RWPE2 (cell line): ENCODE data around the gene OBP2A.
A peak's percentile ranks its signal among the peaks of the same experiment; 100 is the strongest.
"Not testable (repeated sequence)": the region's sequence is repeated elsewhere in the genome, so short reads cannot be mapped to it uniquely, and the experiment has no call there.

Experiments
- ATAC-seq: fragments of 200-7000 bp; cut with Tn5 transposase; 3 replicates; pipeline ENCODE4 v1.9.1; 2021; ENCODE audit warnings: low read depth
- DNase-seq: peaks from one replicate; pipeline ENCODE4 v3.0.0-alpha.2; 2020; ENCODE audit warnings: low spot score
- H3K27ac ChIP-seq: fragments of 450-650 bp; 2 replicates; pipeline ENCODE4 v1.5.1; 2017; ENCODE audit warnings: mild to moderate bottlenecking; ENCODE audit not compliant: poor library complexity, severe bottlenecking
- H3K27me3 ChIP-seq: fragments of 250-450 bp; sonication (Bioruptor Pico); 2 replicates; pipeline ENCODE4 v1.5.1; 2021; ENCODE audit warnings: mild to moderate bottlenecking, moderate library complexity; ENCODE audit not compliant: insufficient read depth, poor library complexity, severe bottlenecking
- H3K36me3 ChIP-seq: fragments of 250-450 bp; sonication (Bioruptor Pico); 2 replicates; pipeline ENCODE4 v1.5.1; 2020; ENCODE audit warnings: low read depth, mild to moderate bottlenecking, moderate library complexity
- H3K4me1 ChIP-seq: fragments of 250-450 bp; sonication (Bioruptor Pico); 2 replicates; pipeline ENCODE4 v1.5.1; 2021; ENCODE audit warnings: mild to moderate bottlenecking, moderate library complexity; ENCODE audit not compliant: insufficient read depth, poor library complexity, severe bottlenecking
- H3K4me3 ChIP-seq: fragments of 250-450 bp; sonication (Bioruptor Pico); 2 replicates; pipeline ENCODE4 v1.5.1; 2021; ENCODE audit warnings: mild to moderate bottlenecking, moderate library complexity; ENCODE audit not compliant: severe bottlenecking
- H3K9me3 ChIP-seq: fragments of 250-450 bp; sonication (Bioruptor Pico); 2 replicates; pipeline ENCODE4 v1.5.1; 2021; ENCODE audit warnings: mild to moderate bottlenecking, moderate library complexity; ENCODE audit not compliant: severe bottlenecking
- TF ChIP-seq, protein P1 (sequence below): fragments of 450-650 bp; IDR thresholded peaks from one replicate; pipeline ENCODE4 v1.5.1; 2017; ENCODE audit warnings: mild to moderate bottlenecking, moderate library complexity; ENCODE audit not compliant: poor library complexity, severe bottlenecking

OBP2A gene

DNA sequence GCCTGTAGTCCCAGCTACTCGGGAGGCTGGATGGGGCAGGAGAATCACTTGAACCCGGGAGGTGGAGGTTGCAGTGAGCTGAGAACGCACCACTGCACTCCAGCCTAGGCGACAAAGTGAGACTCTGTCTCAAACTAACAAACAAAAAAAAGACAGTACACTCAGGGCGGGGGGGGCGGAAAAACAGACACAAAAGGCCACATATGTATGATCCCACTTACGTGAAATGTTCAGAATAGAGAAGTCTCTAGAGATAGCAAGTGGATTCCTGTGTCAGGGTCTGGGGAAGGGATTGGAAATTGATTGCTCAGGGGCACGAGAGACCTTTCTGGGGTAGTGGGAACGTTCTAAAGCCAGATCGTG, 33.7 kb upstream of the OBP2A start:
- Histone ChIP-seq H3K36me3 (no peaks in the 10 kb centered on the region), H3K4me1 (no peaks in the 10 kb centered on the region), H3K27ac (no peak overlapping the region), H3K9me3 (no peaks in the 10 kb centered on the region), H3K4me3 (no peak overlapping the region), H3K27me3 (no peaks in the 10 kb centered on the region)
- TF ChIP-seq, protein P1, sequence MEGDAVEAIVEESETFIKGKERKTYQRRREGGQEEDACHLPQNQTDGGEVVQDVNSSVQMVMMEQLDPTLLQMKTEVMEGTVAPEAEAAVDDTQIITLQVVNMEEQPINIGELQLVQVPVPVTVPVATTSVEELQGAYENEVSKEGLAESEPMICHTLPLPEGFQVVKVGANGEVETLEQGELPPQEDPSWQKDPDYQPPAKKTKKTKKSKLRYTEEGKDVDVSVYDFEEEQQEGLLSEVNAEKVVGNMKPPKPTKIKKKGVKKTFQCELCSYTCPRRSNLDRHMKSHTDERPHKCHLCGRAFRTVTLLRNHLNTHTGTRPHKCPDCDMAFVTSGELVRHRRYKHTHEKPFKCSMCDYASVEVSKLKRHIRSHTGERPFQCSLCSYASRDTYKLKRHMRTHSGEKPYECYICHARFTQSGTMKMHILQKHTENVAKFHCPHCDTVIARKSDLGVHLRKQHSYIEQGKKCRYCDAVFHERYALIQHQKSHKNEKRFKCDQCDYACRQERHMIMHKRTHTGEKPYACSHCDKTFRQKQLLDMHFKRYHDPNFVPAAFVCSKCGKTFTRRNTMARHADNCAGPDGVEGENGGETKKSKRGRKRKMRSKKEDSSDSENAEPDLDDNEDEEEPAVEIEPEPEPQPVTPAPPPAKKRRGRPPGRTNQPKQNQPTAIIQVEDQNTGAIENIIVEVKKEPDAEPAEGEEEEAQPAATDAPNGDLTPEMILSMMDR: no peak
- no peak for ATAC-seq
- peak; percentile 4 for DNase-seq

DNA sequence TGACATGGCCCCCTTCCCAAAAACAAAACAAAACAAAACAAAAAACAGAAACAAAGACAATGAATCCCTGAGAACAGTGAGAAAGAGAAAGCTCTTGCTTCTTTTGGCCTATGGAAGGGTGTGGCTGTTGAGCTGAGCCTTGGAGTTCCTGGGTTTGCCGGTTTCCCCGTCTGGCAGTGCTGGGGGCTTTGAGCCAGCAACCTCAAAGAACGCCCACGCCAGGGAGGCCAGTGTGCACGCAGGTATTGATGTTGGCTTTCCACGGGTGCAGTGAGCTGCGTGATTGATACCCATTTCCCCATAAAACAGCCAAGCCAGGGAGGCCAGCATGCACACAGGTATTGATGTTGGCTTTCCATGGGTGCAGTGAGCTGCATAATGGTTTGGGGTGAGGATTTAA, 33.0 kb upstream of the OBP2A start:
- H3K9me3 ChIP-seq: no peaks in the 10 kb centered on the region
- DNase-seq: peak; percentile 22
- no peak overlapping the region for H3K27ac ChIP-seq
- no peak overlapping the region for H3K4me3 ChIP-seq
- no peaks in the 10 kb centered on the region for H3K36me3 ChIP-seq
- no peak for ATAC-seq
- no peaks in the 10 kb centered on the region for H3K4me1 ChIP-seq
- TF ChIP-seq, protein P1: no peak
- no peaks in the 10 kb centered on the region for H3K27me3 ChIP-seq

DNA sequence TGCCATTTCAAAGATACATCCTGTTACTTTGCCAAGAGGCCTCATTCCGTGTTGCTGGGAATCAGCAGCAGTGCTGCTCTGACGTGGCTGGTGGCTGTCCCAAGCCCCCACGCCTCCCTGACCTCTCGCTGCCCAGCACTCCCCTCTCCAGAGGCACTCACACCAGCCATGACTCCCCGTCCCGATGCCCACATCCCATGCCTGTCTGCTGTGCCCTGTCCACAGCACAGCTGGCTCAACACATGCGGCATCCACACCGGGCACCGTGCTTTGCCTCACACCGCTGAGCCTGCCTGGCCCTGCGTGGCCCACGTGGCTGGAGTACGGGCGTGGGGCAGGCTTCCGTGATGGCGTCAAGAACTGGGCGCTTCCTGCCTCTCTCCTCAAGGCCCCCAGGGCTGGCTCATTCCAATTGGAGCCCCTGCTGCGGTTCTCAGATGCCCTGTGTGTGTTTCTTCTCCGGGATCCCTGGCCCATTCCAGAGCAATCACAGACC, 32.5 kb upstream of the OBP2A start:
- Histone ChIP-seq H3K4me1 (no peaks in the 10 kb centered on the region), H3K27ac (no peak overlapping the region), H3K4me3 (no peak overlapping the region), H3K27me3 (no peaks in the 10 kb centered on the region), H3K9me3 (no peaks in the 10 kb centered on the region), H3K36me3 (no peaks in the 10 kb centered on the region)
- TF ChIP-seq, protein P1: no peak
- DNase-seq (peak; percentile 40), ATAC-seq (no peak)

DNA sequence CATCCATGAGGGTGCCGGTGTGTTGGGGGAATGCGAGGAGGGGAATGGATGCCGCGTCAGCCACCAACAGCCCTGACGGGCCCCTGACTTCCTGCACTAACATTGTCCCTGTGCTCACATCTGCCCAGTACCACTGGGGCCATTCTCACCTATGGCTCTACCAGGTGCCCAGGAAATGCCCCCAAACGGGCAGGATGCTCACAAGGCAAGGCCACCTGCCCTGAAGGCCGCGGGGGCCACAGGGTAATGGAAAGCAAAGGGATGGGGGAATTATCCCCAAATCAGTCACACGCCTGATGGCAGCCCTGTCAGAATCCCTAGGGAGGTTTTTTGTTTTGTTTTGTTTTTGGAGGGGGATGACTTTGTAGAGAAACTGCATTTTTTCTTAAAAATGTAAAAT, 32.0 kb upstream of the OBP2A start:
- H3K36me3 ChIP-seq, H3K27ac ChIP-seq, H3K4me1 ChIP-seq, H3K27me3 ChIP-seq, H3K4me3 ChIP-seq, H3K9me3 ChIP-seq, ATAC-seq: not testable (repeated sequence)
- peak; percentile 12 for DNase-seq

DNA sequence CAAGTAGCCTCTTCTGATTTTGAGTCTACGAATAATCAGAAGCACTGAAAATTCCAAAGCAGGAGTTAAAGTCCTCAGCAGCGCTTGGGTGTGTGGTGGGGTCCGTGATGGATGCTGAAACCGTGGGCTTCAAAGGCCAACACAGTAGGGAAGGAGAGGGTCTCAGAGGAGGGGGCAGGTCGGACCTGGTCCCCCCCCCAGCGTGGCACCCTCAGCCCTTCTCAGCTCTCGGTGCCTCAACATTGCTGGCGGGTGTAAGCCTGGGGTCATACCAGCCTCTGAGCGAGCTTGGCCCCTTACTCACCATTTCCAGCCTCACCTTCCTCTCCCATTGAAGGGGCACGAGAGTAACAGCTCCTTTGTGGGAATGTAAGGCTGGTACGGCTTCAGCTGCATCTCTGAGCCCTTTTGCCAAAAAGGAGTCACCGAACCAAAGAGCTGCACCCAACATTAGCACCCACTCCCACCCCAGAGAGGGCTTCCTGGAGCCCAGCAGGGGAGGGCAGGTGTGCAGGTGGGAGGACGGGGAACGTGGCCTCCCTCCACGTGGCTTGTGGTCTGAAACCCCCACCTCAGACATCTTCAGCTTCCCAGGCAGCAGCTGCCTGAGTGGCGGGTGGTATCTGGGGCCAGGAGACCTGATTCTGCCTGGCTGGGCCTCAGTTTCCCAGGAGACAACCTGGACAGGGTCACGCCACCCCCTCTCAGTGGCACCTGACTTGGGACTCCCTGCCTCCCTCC, 31.4 kb upstream of the OBP2A start:
- H3K27me3 ChIP-seq: no peaks in the 10 kb centered on the region
- TF ChIP-seq, protein P1: no peak
- no peaks in the 10 kb centered on the region for H3K4me1 ChIP-seq
- no peak overlapping the region for H3K4me3 ChIP-seq
- H3K27ac ChIP-seq: no peak overlapping the region
- no peak for DNase-seq
- no peaks in the 10 kb centered on the region for H3K9me3 ChIP-seq
- ATAC-seq: no peak
- no peaks in the 10 kb centered on the region for H3K36me3 ChIP-seq
